ENCODE results near the gene FAM163B.

The FAM163B gene

GRCh38 chr9:133606708-133607025, 2.5 kb downstream of the FAM163B start:
- Histone ChIP-seq H3K79me2 (ENCODE audit: control insufficient read depth, insufficient read depth, low read length, unreplicated experiment) (no peaks in the 10 kb centered on the region), H3K36me3 (ENCODE audit: insufficient read depth, low read length) (no peaks in the 10 kb centered on the region), H3K27me3 (ENCODE audit: insufficient read depth, low read length) (peaks cover 81% of the 10 kb centered on the region), H3K4me3 (ENCODE audit: low read depth, low read length) (no peak overlapping the region), H2AFZ (ENCODE audit: low read length, unreplicated experiment) (no peak overlapping the region), H3K4me1 (ENCODE audit: control insufficient read depth, insufficient read depth, low read length, unreplicated experiment) (no peaks in the 10 kb centered on the region), H3K27ac (ENCODE audit: low read depth, low read length) (no peak overlapping the region)

GRCh38 chr9:133605856-133606707, 3.1 kb downstream of the FAM163B start:
- Histone ChIP-seq H3K27ac (ENCODE audit: low read depth, low read length) (no peak overlapping the region), H3K27me3 (ENCODE audit: insufficient read depth, low read length) (peaks cover 81% of the 10 kb centered on the region)

GRCh38 chr9:133605446-133605845, 3.7 kb downstream of the FAM163B start:
- H3K27me3 ChIP-seq (ENCODE audit: insufficient read depth, low read length) = peaks cover 80% of the 10 kb centered on the region
- no peaks in the 10 kb centered on the region for H3K36me3 ChIP-seq (ENCODE audit: insufficient read depth, low read length)
- no peaks in the 10 kb centered on the region for H3K79me2 ChIP-seq (ENCODE audit: control insufficient read depth, insufficient read depth, low read length, unreplicated experiment)
- H3K4me1 ChIP-seq (ENCODE audit: control insufficient read depth, insufficient read depth, low read length, unreplicated experiment) = no peaks in the 10 kb centered on the region
- H3K4me3 ChIP-seq (ENCODE audit: low read depth, low read length) = no peak overlapping the region
- no peak overlapping the region for H2AFZ ChIP-seq (ENCODE audit: low read length, unreplicated experiment)
- H3K27ac ChIP-seq (ENCODE audit: low read depth, low read length) = no peak overlapping the region

More at GRCh38 chr9:133605856-133606707, 3.1 kb downstream of the FAM163B start:
- Histone ChIP-seq H3K36me3 (ENCODE audit: insufficient read depth, low read length) (no peaks in the 10 kb centered on the region), H3K4me3 (ENCODE audit: low read depth, low read length) (no peak overlapping the region), H3K4me1 (ENCODE audit: control insufficient read depth, insufficient read depth, low read length, unreplicated experiment) (no peaks in the 10 kb centered on the region), H2AFZ (ENCODE audit: low read length, unreplicated experiment) (no peak overlapping the region), H3K79me2 (ENCODE audit: control insufficient read depth, insufficient read depth, low read length, unreplicated experiment) (no peaks in the 10 kb centered on the region)

GRCh38 chr9:133604856-133605255, 4.3 kb downstream of the FAM163B start:
- peaks cover 76% of the 10 kb centered on the region for H3K27me3 ChIP-seq (ENCODE audit: insufficient read depth, low read length)
- no peaks in the 10 kb centered on the region for H3K79me2 ChIP-seq (ENCODE audit: control insufficient read depth, insufficient read depth, low read length, unreplicated experiment)
- H3K4me1 ChIP-seq (ENCODE audit: control insufficient read depth, insufficient read depth, low read length, unreplicated experiment) = no peaks in the 10 kb centered on the region
- no peak overlapping the region for H2AFZ ChIP-seq (ENCODE audit: low read length, unreplicated experiment)
- no peak overlapping the region for H3K27ac ChIP-seq (ENCODE audit: low read depth, low read length)
- no peaks in the 10 kb centered on the region for H3K36me3 ChIP-seq (ENCODE audit: insufficient read depth, low read length)
- no peak overlapping the region for H3K4me3 ChIP-seq (ENCODE audit: low read depth, low read length)

- Histone ChIP-seq H3K27ac (ENCODE audit: low read depth, low read length) (no peak overlapping the region), H3K79me2 (ENCODE audit: control insufficient read depth, insufficient read depth, low read length, unreplicated experiment) (no peaks in the 10 kb centered on the region), H3K36me3 (ENCODE audit: insufficient read depth, low read length) (no peaks in the 10 kb centered on the region), H3K4me1 (ENCODE audit: control insufficient read depth, insufficient read depth, low read length, unreplicated experiment) (no peaks in the 10 kb centered on the region), H3K27me3 (ENCODE audit: insufficient read depth, low read length) (peaks cover 71% of the 10 kb centered on the region), H2AFZ (ENCODE audit: low read length, unreplicated experiment) (no peak overlapping the region), H3K4me3 (ENCODE audit: low read depth, low read length) (no peak overlapping the region)
These were observed 5.0 kb downstream of the FAM163B start for GRCh38 chr9:133604214-133604613.

- Histone ChIP-seq H3K79me2 (ENCODE audit: control insufficient read depth, insufficient read depth, low read length, unreplicated experiment) (no peaks in the 10 kb centered on the region), H3K4me3 (ENCODE audit: low read depth, low read length) (no peak overlapping the region), H3K27me3 (ENCODE audit: insufficient read depth, low read length) (peaks cover 64% of the 10 kb centered on the region), H3K27ac (ENCODE audit: low read depth, low read length) (no peak overlapping the region), H3K36me3 (ENCODE audit: insufficient read depth, low read length) (no peaks in the 10 kb centered on the region), H2AFZ (ENCODE audit: low read length, unreplicated experiment) (no peak overlapping the region), H3K4me1 (ENCODE audit: control insufficient read depth, insufficient read depth, low read length, unreplicated experiment) (no peaks in the 10 kb centered on the region)
These were observed 5.9 kb downstream of the FAM163B start for GRCh38 chr9:133603135-133603927.

GRCh38 chr9:133602277-133602676, 6.9 kb downstream of the FAM163B start:
- no peak overlapping the region for H2AFZ ChIP-seq (ENCODE audit: low read length, unreplicated experiment)
- H3K4me3 ChIP-seq (ENCODE audit: low read depth, low read length) = no peak overlapping the region
- no peaks in the 10 kb centered on the region for H3K36me3 ChIP-seq (ENCODE audit: insufficient read depth, low read length)
- no peaks in the 10 kb centered on the region for H3K4me1 ChIP-seq (ENCODE audit: control insufficient read depth, insufficient read depth, low read length, unreplicated experiment)
- peaks cover 58% of the 10 kb centered on the region for H3K27me3 ChIP-seq (ENCODE audit: insufficient read depth, low read length)
- no peak overlapping the region for H3K27ac ChIP-seq (ENCODE audit: low read depth, low read length)
- H3K79me2 ChIP-seq (ENCODE audit: control insufficient read depth, insufficient read depth, low read length, unreplicated experiment) = no peaks in the 10 kb centered on the region

- Histone ChIP-seq H3K4me3 (ENCODE audit: low read depth, low read length) (no peak overlapping the region), H3K36me3 (ENCODE audit: insufficient read depth, low read length) (no peaks in the 10 kb centered on the region), H3K79me2 (ENCODE audit: control insufficient read depth, insufficient read depth, low read length, unreplicated experiment) (no peaks in the 10 kb centered on the region), H3K27ac (ENCODE audit: low read depth, low read length) (no peak overlapping the region), H2AFZ (ENCODE audit: low read length, unreplicated experiment) (no peak overlapping the region), H3K27me3 (ENCODE audit: insufficient read depth, low read length) (peaks cover 58% of the 10 kb centered on the region), H3K4me1 (ENCODE audit: control insufficient read depth, insufficient read depth, low read length, unreplicated experiment) (no peaks in the 10 kb centered on the region)
These were observed 7.4 kb downstream of the FAM163B start for GRCh38 chr9:133601746-133602145.

- Histone ChIP-seq H3K79me2 (ENCODE audit: control insufficient read depth, insufficient read depth, low read length, unreplicated experiment) (no peaks in the 10 kb centered on the region), H3K4me3 (ENCODE audit: low read depth, low read length) (no peak overlapping the region), H3K27ac (ENCODE audit: low read depth, low read length) (no peak overlapping the region), H3K36me3 (ENCODE audit: insufficient read depth, low read length) (no peaks in the 10 kb centered on the region), H2AFZ (ENCODE audit: low read length, unreplicated experiment) (no peak overlapping the region), H3K27me3 (ENCODE audit: insufficient read depth, low read length) (peaks cover 53% of the 10 kb centered on the region), H3K4me1 (ENCODE audit: control insufficient read depth, insufficient read depth, low read length, unreplicated experiment) (no peaks in the 10 kb centered on the region)
These were observed 8.4 kb downstream of the FAM163B start for GRCh38 chr9:133600739-133601138.

- Histone ChIP-seq H3K79me2 (ENCODE audit: control insufficient read depth, insufficient read depth, low read length, unreplicated experiment) (no peaks in the 10 kb centered on the region), H3K27ac (ENCODE audit: low read depth, low read length) (no peak overlapping the region), H3K4me3 (ENCODE audit: low read depth, low read length) (no peak overlapping the region), H3K27me3 (ENCODE audit: insufficient read depth, low read length) (peaks cover 46% of the 10 kb centered on the region), H3K4me1 (ENCODE audit: control insufficient read depth, insufficient read depth, low read length, unreplicated experiment) (no peaks in the 10 kb centered on the region), H3K36me3 (ENCODE audit: insufficient read depth, low read length) (no peaks in the 10 kb centered on the region), H2AFZ (ENCODE audit: low read length, unreplicated experiment) (no peak overlapping the region)
These were observed 9.6 kb downstream of the FAM163B start for GRCh38 chr9:133599470-133600173.
